GM03348 (cell line): ENCODE data around the gene TMPRSS11A.

Source experiments
- DNase-seq: peaks from one replicate; pipeline ENCODE4 v3.0.0; 2012; ENCODE audit warnings: low spot score

The TMPRSS11A gene

GRCh38 chr4:67911638-67912037 lies 51.7 kb downstream of the TMPRSS11A start:
- no peak for DNase-seq

GRCh38 chr4:67911141-67911540 lies 52.2 kb downstream of the TMPRSS11A start:
- no peak for DNase-seq

DNA sequence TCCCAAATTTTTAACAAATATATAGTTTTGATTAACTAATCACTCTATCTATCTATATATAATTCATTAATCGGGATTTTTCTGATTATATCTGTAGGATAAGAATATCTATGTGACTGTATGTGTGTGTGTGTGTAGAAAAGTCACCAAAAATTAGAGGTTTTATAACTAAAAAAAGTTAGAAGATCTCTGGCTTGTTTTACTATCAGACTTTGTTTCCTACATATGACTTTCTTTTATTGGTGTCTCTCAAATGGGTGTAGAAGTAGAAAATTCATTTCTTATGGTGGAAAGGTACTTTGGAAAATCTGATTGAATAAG lies 52.7 kb downstream of the TMPRSS11A start:
- no peak for DNase-seq

GRCh38 chr4:67909905-67910584 lies 53.2 kb downstream of the TMPRSS11A start:
- peak; percentile 16 for DNase-seq

DNA sequence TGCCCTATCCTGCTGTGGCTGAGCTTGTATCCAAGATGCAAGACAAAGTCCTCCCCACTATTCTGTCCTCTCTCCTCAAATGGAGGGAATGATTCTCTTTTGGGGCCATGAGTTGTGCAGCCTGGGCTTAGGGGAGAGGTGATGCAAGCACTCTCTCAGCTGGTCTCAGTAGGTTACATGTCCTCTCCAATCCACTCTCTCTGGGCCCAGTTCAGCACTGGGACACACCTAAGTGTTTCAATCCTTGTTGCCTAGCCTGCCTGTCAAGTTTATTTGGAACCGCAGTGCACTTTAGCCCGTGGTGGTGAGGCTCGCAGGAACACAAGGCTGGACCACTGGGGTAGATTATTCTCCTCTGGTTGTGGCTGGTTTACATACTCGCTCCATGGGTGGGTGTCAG lies 55.6 kb downstream of the TMPRSS11A start:
- DNase-seq, result no peak

GRCh38 chr4:67899096-67899495 lies 64.2 kb downstream of the TMPRSS11A start:
- DNase-seq, result no peak

DNA sequence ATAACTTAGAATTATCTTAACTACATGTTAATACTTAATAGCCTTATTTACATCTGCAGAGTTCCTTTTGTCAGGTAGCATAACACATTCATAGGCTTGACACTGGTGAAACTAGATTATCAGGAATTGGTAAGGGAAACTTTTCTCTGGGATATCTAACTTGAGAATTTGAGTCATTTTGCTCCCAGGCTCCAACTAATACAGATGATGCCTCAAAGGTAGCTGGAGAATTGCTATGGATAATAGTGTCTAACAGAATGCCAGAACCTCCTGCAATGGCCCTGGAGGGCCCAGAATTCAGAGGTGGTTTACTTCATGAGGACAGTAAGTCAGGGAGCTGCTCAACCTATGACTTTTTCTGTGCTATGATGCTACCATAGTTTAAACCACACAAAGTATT lies 65.6 kb downstream of the TMPRSS11A start:
- no peak for DNase-seq

DNA sequence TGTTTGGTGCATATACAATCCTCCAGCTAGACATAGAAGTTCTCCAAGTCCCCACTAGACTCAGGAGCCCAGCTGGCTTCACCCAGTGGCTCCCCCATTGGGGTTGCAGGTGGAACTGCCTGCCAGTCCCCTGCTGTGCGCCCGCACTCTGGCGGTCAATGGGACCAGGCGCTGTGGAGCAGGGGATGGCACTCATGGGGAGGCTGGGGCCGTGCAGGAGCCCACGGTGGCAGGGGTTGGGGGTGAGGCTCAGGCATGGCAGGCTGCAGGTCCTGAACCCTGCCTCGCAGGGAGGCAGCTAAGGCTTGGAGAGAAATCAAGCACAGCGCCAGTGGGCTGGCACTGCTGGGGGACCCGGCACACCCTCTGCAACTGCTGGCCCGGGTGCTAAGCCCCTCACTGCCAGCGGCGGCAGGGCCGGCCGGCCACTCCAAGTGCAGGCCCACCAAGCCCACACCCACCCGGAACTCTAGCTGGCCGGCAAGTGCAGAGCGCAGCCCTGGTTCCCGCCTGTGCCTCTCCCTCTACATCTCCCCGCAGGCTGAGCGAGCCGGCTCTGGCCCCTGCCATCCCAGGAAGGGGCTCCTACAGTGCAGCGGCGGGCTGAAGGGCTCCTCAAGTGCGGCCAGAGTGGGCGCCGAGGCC lies 66.8 kb downstream of the TMPRSS11A start:
- DNase-seq, result no peak

DNA sequence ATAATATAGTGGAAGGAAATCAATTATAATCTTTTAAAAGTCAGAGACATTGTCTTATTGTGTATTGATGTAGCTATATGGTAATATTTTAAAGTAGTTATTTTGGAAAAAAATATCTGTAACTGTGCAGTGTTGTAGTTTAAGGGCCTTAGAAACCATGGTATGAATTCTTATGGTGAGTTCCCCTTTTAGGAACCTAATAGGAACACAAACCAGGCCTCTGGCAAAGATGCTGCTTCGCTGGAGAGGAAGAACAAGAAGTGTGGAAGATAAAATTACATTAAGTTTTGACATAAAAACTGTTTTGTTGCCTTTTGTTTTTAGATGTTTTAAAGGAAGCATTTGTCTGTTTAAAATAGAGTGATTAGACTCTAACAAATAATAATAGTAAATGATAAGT lies 68.6 kb downstream of the TMPRSS11A start:
- no peak for DNase-seq

DNA sequence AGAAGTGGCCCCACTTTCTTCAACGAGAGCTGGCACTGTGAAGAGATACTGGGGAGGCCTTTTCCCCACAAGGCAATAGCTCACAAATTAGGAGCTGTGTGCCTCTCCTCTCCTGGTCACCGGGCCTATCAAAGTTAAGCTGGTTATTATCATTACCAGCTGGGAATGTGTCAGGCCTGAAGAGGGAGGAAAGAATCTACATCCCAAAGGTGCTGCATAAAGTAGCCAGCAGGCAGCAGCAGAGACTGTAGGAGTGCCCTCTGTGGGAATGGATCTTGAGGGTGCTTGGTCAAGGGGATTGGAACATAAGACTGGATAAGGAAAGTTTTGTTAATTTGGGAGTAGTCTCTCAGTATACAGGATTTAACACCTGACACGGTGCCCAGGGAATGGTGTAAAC lies 70.4 kb downstream of the TMPRSS11A start:
- DNase-seq, result no peak

DNA sequence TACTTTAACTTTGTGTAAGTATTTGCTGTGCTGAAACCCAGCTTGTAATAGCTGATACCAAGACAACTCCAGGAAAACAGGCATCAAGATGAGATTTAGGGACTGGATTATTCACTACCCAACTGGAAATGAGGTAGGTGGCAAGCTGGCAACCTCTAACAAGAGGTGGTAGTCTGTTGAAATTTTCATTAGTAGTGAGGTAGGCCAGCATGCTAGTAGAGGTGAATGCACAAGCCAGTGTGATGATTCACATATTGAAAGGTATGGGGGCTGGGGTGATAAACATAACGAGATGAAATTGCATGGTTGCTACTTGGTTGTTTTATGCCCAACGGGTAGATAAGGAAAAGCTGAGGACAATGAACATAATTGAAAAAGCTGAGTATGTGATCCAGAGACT lies 71.0 kb downstream of the TMPRSS11A start:
- DNase-seq, result no peak

- DNase-seq, result no peak
Observed at GRCh38 chr4:67891645-67892044, 71.6 kb downstream of the TMPRSS11A start.

GRCh38 chr4:67886281-67886680 lies 77.0 kb downstream of the TMPRSS11A start:
- no peak for DNase-seq

DNA sequence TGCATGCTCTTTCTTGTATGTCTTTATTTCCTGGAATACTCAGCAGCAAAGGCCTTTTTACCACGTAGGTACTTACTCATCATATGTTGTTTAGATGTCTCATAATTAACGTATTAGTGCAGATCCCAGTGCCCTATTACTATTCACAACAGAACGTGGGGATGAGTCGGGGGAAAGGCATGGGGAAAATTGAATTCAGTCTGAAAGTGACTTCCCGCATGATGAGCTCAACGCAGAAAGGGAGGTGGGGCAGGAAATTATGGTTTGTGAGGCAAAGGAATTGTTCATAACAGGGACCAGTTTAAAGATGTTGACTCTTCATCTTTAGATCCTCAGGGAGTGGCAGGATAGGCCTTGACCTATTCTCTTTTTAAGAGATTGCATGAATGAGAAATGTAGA lies 77.5 kb downstream of the TMPRSS11A start:
- peak; percentile 69 for DNase-seq

- no peak for DNase-seq
Observed at GRCh38 chr4:67884701-67885100, 78.6 kb downstream of the TMPRSS11A start.

- DNase-seq, result no peak
Observed at GRCh38 chr4:67883902-67884301, 79.4 kb downstream of the TMPRSS11A start, which contains the start of gene TMPRSS11D. Gene TMPRSS11D, minus strand, starts transcription at chr4:67884002. Its CDS starts 69 bp downstream, at chr4:67883933.

- no peak for DNase-seq
Observed at GRCh38 chr4:67883458-67883857, 79.8 kb downstream of the TMPRSS11A start.

DNA sequence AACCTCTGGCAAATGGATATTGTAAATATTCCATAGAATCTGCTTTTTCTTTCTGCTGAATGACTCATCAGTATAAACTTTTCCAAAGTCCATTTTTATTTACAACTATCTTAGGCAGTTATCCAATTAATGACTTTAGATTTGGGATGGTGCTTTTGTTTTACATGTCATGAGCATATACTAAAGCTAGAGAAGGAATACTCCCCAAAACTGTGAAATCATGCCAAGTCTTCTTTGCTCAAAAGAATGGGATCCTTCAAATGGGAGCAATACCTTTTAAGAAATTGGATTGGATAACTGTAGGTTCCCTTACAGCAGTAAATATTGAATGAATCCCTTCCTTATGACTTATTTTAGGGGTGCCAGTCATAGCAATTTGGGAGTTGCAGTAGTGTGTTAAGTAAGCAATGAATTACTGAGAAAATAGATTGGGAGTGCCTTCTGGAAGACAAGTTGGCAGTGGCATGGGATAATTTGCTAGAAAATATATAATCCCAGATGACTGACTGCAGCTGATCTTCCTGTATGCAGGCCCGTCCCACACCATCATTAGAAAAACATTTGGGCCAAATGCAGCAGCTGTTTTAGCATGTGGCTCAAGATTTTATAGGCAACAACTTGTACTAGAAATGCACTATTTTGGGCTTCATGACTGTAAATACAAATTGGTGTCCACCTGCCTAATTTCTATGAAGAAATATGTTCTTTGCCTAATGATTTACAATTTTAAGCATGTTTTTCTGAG lies 82.3 kb downstream of the TMPRSS11A start:
- no peak for DNase-seq

- DNase-seq, result no peak
Observed at GRCh38 chr4:67879486-67879885, 83.8 kb downstream of the TMPRSS11A start.

GRCh38 chr4:67877086-67877485 lies 86.2 kb downstream of the TMPRSS11A start:
- no peak for DNase-seq

DNA sequence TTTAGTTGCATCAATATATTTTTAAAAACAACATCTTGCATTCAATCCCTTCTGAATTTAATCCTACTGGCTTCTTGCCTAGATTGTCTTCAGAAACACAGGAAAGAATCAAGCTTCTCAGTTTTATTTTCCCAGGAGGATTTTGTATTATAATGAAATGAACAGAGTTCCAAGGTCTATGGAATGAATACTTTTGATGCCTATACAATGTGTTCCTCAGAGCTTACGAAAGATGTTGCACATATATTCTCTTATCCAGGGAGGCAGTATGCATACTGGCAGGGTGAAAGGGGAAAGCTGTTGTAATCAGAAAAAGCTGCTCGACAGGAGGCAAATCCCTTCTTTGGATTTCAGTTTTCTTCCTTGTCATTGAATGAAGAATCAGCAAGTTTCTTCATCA lies 88.3 kb downstream of the TMPRSS11A start:
- DNase-seq, result no peak

GRCh38 chr4:67873116-67873515 lies 90.2 kb downstream of the TMPRSS11A start:
- no peak for DNase-seq

- peak; percentile 57 for DNase-seq
Observed at GRCh38 chr4:67871867-67872266, 91.4 kb downstream of the TMPRSS11A start.
